Left colon (tissue), 2 donors: Measurements from ENCODE around the gene FMN1. TPM values are rescaled to one million over a fixed set of nuclear protein-coding genes. Genes with fewer than 3 reads are reported as not detected.

Source experiments
- ATAC-seq: fragments of 200-7000 bp; cut with Tn5 transposase; one replicate; pipeline ENCODE4 v1.9.1; 2020; ENCODE audit warnings: mild to moderate bottlenecking, moderate library complexity
- DNase-seq, 2 donors: peaks; one replicate each; pipeline ENCODE4 v3.0.0-alpha.2; 2020
- intact Hi-C, 2 donors: fragments of 100-400 bp; cut with DNase I in 1 of 2; cut with micrococcal nuclease in 1 of 2; formaldehyde crosslinking; loops; one replicate each; pipeline versions ENCODE4 v1.11.2 to v1.14.0; 2022; cut with DNase I, micrococcal nuclease
- total RNA-seq, 2 donors: library from RNA; stranded (reverse); fragmentation: NEBNext Ultra II Directional; extraction: Animal tissue kit (Norgen Biotek cat#: 25700); gene quantifications; one replicate each; pipeline ENCODE4 v1.2.1, GENCODE V29; 2021
- donor health status: DM: no; HTN: no; CAD: no.
- donor health status: DM: yes; HTN: yes; CAD: no.

FMN1 gene
- total RNA-seq, 2 donors from 2014 or later: 36.2 to 48.3 TPM

GRCh38 chr15:32802286-32802936, 392.1 kb downstream of the FMN1 start:
- DNase-seq: no peak
- no peak for ATAC-seq
- intact Hi-C loops: no loop called here

- DNase-seq (no peak), ATAC-seq (no peak)
- intact Hi-C loops: no loop called here
Observed at GRCh38 chr15:32799936-32800535, 394.5 kb downstream of the FMN1 start.

- intact Hi-C loops: no loop called here
- ATAC-seq: no peak
- no peak for DNase-seq
Observed at GRCh38 chr15:32796856-32797255, 397.7 kb downstream of the FMN1 start.

GRCh38 chr15:32794973-32795372, 399.5 kb downstream of the FMN1 start:
- intact Hi-C loops: no loop called here
- DNase-seq: no peak
- no peak for ATAC-seq

GRCh38 chr15:32792436-32792835, 402.1 kb downstream of the FMN1 start:
- intact Hi-C loops: no loop called here
- ATAC-seq: no peak

GRCh38 chr15:32790352-32790999, 404.0 kb downstream of the FMN1 start:
- intact Hi-C loops: no loop called here
- ATAC-seq (no peak), DNase-seq (no peak)

More at GRCh38 chr15:32792436-32792835, 402.1 kb downstream of the FMN1 start:
- no peak for DNase-seq

GRCh38 chr15:32787949-32788348, 406.6 kb downstream of the FMN1 start:
- DNase-seq: no peak
- no peak for ATAC-seq
- intact Hi-C loops: no loop called here

GRCh38 chr15:32786906-32787305, 407.6 kb downstream of the FMN1 start:
- DNase-seq (no peak), ATAC-seq (no peak)
- intact Hi-C loops: no loop called here

- intact Hi-C loops: no loop called here
- no peak for DNase-seq
Observed at GRCh38 chr15:32784581-32784980, 409.9 kb downstream of the FMN1 start.

GRCh38 chr15:32781781-32782180, 412.7 kb downstream of the FMN1 start:
- intact Hi-C loops: no loop called here
- ATAC-seq (no peak), DNase-seq (no peak)

More at GRCh38 chr15:32784581-32784980, 409.9 kb downstream of the FMN1 start:
- ATAC-seq: no peak

- ATAC-seq: no peak
- intact Hi-C loops: no loop called here
- DNase-seq: no peak
Observed at GRCh38 chr15:32778391-32779176, 415.9 kb downstream of the FMN1 start.

GRCh38 chr15:32775103-32775502, 419.4 kb downstream of the FMN1 start:
- no peak for DNase-seq
- ATAC-seq: no peak
- intact Hi-C loops: no loop called here

- DNase-seq (no peak), ATAC-seq (no peak)
- intact Hi-C loops: no loop called here
Observed at GRCh38 chr15:32774022-32774421, 420.5 kb downstream of the FMN1 start.

GRCh38 chr15:32767236-32767635, 427.3 kb downstream of the FMN1 start:
- intact Hi-C loops: no loop called here
- no peak for DNase-seq
- no peak for ATAC-seq

- intact Hi-C loops: no loop called here
- no peak for ATAC-seq
- no peak for DNase-seq
Observed at GRCh38 chr15:32766101-32766500, 428.4 kb downstream of the FMN1 start.

GRCh38 chr15:32765236-32765635, 429.3 kb downstream of the FMN1 start:
- DNase-seq: no peak
- ATAC-seq: no peak
- intact Hi-C loops: no loop called here

- ATAC-seq: no peak
- intact Hi-C loops: no loop called here
- no peak for DNase-seq
Observed at GRCh38 chr15:32763295-32763694, 431.2 kb downstream of the FMN1 start.

- ATAC-seq (no peak), DNase-seq (no peak)
- intact Hi-C loops: no loop called here
Observed at GRCh38 chr15:32757426-32757825, 437.1 kb downstream of the FMN1 start.

GRCh38 chr15:32750979-32751378, 443.5 kb downstream of the FMN1 start:
- DNase-seq: no peak
- intact Hi-C loops: no loop called here
- ATAC-seq: no peak

GRCh38 chr15:32747921-32748342, 446.6 kb downstream of the FMN1 start:
- intact Hi-C loops: no loop called here
- ATAC-seq: no peak
- DNase-seq: no peak
